Measurements from ENCODE around the gene ZNF625. TPM values are rescaled to one million over a fixed set of nuclear protein-coding genes. Genes with fewer than 3 reads are reported as not detected.
"Not testable (repeated sequence)": the region's sequence is repeated elsewhere in the genome, so short reads cannot be mapped to it uniquely, and the experiment has no call there.

ZNF625 gene
- total RNA-seq, 1 donor from 2014 or later, result 7.3 TPM

DNA sequence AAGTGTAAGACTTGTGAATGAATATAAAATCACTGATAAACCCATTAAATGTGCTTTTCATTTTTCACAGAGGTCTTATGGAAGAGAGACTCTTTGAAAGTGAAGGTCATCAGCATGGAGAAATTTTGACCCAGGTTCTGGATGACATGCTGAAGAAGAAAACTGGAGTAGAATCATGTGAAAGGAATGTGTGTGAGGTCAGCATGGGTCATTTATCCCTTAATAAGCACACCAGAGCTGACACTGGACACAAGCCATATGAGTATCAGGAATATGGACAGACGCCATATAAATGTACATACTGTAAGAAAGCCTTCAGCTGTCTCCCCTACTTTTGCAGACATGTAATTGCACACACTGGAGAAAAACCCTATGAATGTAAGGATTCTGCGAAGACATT, 45.4 kb downstream of the ZNF625 start:
- Histone ChIP-seq H3K9me3 (ENCODE audit: control insufficient read depth in 3 of 3, low read length in 3 of 3) (peaks cover 2 to 15% (median 4%) of the 10 kb centered on the region in 3 donors), H3K27me3 (ENCODE audit: control insufficient read depth in 3 of 3, insufficient read depth in 3 of 3, low read length in 3 of 3) (no peaks in the 10 kb centered on the region), H3K9ac (ENCODE audit: low read depth in 1 of 3, low read length in 3 of 3) (no peak overlapping the region), H3K4me1 (ENCODE audit: control insufficient read depth in 3 of 3, insufficient read depth in 3 of 3, low read length in 3 of 3) (no peaks in the 10 kb centered on the region), H3K36me3 (ENCODE audit: control insufficient read depth in 3 of 3, insufficient read depth in 3 of 3, low read length in 3 of 3) (peaks cover 8 to 26% (median 12%) of the 10 kb centered on the region in 3 donors), H3K4me3 (ENCODE audit: low read length in 3 of 3) (peak overlapping the region in 1 of 3 donors; percentile 30), H3K27ac (ENCODE audit: low read depth, low read length) (no peak overlapping the region)

GRCh38 chr19:12103909-12104308, 52.6 kb downstream of the ZNF625 start:
- H3K4me1 ChIP-seq (ENCODE audit: control insufficient read depth in 3 of 3, insufficient read depth in 3 of 3, low read length in 3 of 3); H3K27ac ChIP-seq (ENCODE audit: low read depth, low read length); H3K4me3 ChIP-seq (ENCODE audit: low read length in 3 of 3); H3K27me3 ChIP-seq (ENCODE audit: control insufficient read depth in 3 of 3, insufficient read depth in 3 of 3, low read length in 3 of 3); H3K36me3 ChIP-seq (ENCODE audit: control insufficient read depth in 3 of 3, insufficient read depth in 3 of 3, low read length in 3 of 3); H3K9ac ChIP-seq (ENCODE audit: low read depth in 1 of 3, low read length in 3 of 3); H3K9me3 ChIP-seq (ENCODE audit: control insufficient read depth in 3 of 3, low read length in 3 of 3): not testable (repeated sequence)

GRCh38 chr19:12098040-12098439, 58.5 kb downstream of the ZNF625 start:
- H3K36me3 ChIP-seq (ENCODE audit: control insufficient read depth in 3 of 3, insufficient read depth in 3 of 3, low read length in 3 of 3), result peaks cover 0 to 2% (median 0%) of the 10 kb centered on the region in 3 donors

DNA sequence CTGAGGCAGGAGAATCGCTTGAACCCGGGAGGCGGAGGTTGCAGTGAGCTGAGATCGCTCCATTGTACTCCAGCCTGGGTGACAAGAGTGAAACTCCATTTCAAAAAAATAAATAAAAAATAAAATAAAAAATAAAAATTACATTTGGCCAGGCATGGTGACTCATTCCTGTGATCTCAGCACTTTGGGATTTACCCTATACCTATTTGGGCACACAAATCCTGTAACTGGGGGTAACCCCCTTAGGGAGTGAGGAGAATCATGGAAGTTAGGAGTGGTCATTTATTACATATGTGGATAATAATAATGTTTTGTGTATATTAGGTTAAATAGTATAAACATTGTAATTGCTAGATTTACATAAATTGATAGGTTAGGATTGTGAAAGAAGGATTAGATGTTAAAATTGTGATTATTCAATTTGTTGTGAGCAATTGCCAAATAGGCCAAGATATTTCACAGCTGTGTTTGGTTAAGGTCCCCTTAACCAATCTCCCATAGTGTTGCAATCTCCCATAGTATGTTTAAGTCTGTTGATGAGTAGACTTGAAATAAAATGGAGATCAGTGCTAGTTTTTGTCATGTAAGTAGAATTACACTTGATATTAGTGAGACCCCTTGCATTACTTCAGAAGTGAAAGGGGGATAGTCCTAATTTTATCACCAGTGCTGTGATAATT, 61.3 kb downstream of the ZNF625 start:
- H3K9ac ChIP-seq (ENCODE audit: low read depth in 1 of 3, low read length in 3 of 3), result no peak overlapping the region
- H3K27ac ChIP-seq (ENCODE audit: low read depth, low read length), result no peak overlapping the region
- no peak overlapping the region for H3K4me3 ChIP-seq (ENCODE audit: low read length in 3 of 3)
- peaks cover 0 to 5% (median 2%) of the 10 kb centered on the region in 3 donors for H3K36me3 ChIP-seq (ENCODE audit: control insufficient read depth in 3 of 3, insufficient read depth in 3 of 3, low read length in 3 of 3)
- H3K27me3 ChIP-seq (ENCODE audit: control insufficient read depth in 3 of 3, insufficient read depth in 3 of 3, low read length in 3 of 3), result no peaks in the 10 kb centered on the region
- H3K9me3 ChIP-seq (ENCODE audit: control insufficient read depth in 3 of 3, low read length in 3 of 3), result no peaks in the 10 kb centered on the region
- H3K4me1 ChIP-seq (ENCODE audit: control insufficient read depth in 3 of 3, insufficient read depth in 3 of 3, low read length in 3 of 3), result peaks cover 0 to 6% (median 0%) of the 10 kb centered on the region in 3 donors

More at GRCh38 chr19:12098040-12098439, 58.5 kb downstream of the ZNF625 start:
- Histone ChIP-seq H3K27me3 (ENCODE audit: control insufficient read depth in 3 of 3, insufficient read depth in 3 of 3, low read length in 3 of 3) (no peaks in the 10 kb centered on the region), H3K4me1 (ENCODE audit: control insufficient read depth in 3 of 3, insufficient read depth in 3 of 3, low read length in 3 of 3) (no peaks in the 10 kb centered on the region), H3K9me3 (ENCODE audit: control insufficient read depth in 3 of 3, low read length in 3 of 3) (no peaks in the 10 kb centered on the region), H3K4me3 (ENCODE audit: low read length in 3 of 3) (no peak overlapping the region), H3K27ac (ENCODE audit: low read depth, low read length) (no peak overlapping the region), H3K9ac (ENCODE audit: low read depth in 1 of 3, low read length in 3 of 3) (no peak overlapping the region)

Small RNA genes within 50 kb of the gene (small RNA-seq; reads per million reads assigned to genes)
- not detected for gene RNA5SP467

Other genes starting within 250 kb of the ZNF625 start
- 6.3 TPM for gene ZNF700, start 231.6 kb downstream of the ZNF625 start, total RNA-seq
- 2.1 TPM for gene ZNF763, start 191.7 kb downstream of the ZNF625 start, total RNA-seq
- gene ZNF433, start 121.1 kb downstream of the ZNF625 start, total RNA-seq, result 4.2 TPM
- 0.52 TPM for gene ZNF878, start 103.8 kb downstream of the ZNF625 start, total RNA-seq
- gene ZNF844, start 92.0 kb downstream of the ZNF625 start, total RNA-seq, result 9.4 TPM
- gene ZNF20, start 16.4 kb downstream of the ZNF625 start, total RNA-seq, result 2.1 TPM
- gene ZNF136, start 6.4 kb upstream of the ZNF625 start, total RNA-seq, result 8.4 TPM
- gene ZNF44, start 138.1 kb upstream of the ZNF625 start, total RNA-seq, result 13.6 TPM
- 3.1 TPM for gene ZNF563, start 176.9 kb upstream of the ZNF625 start, total RNA-seq
- gene ZNF442, start 208.9 kb upstream of the ZNF625 start, total RNA-seq, result 4.2 TPM
- 5.7 TPM for gene ZNF799, start 244.5 kb upstream of the ZNF625 start, total RNA-seq

Measured in skeletal muscle tissue (tissue), 5 donors.